Measurements from ENCODE around the gene SWT1.

Gene SWT1

GRCh38 chr1:185324118-185324517 lies 167.2 kb downstream of the SWT1 start:
- no peak for DNase-seq

- DNase-seq: no peak
Observed at GRCh38 chr1:185325413-185325812, 168.4 kb downstream of the SWT1 start.

GRCh38 chr1:185328255-185328654 lies 171.3 kb downstream of the SWT1 start:
- DNase-seq: no peak

GRCh38 chr1:185334182-185334581 lies 177.2 kb downstream of the SWT1 start:
- DNase-seq: no peak

GRCh38 chr1:185337246-185337645 lies 180.3 kb downstream of the SWT1 start:
- no peak for DNase-seq

GRCh38 chr1:185338719-185339622 lies 182.0 kb downstream of the SWT1 start:
- DNase-seq: peak in 1 of 2 donors; percentile 7

GRCh38 chr1:185341196-185341781 lies 184.3 kb downstream of the SWT1 start:
- DNase-seq: no peak

Data from bone marrow (tissue), 2 donors.